A673 (cell line): Measurements from ENCODE around the gene PCIF1. TPM values are rescaled to one million over a fixed set of nuclear protein-coding genes. Genes with fewer than 3 reads are reported as not detected.

Experiments
- BruUV-seq: library from RNA; stranded (reverse); fragments of 400-500 nt; replicated peaks from 2 replicates; lab custom pipeline; 2021; lab: Mats Ljungman, UMichigan
- CTCF ChIA-PET: fragments of 300-600 bp; sonication (Branson Sonifier 250); formaldehyde crosslinking; loops from one replicate; lab custom pipeline; 2022; ENCODE audit warnings: antibody characterized with exemption; lab: Charles Lee
- POLR2A ChIA-PET: fragments of 300-600 bp; sonication (Branson Sonifier 250); formaldehyde crosslinking; loops from one replicate; lab custom pipeline; 2022; ENCODE audit warnings: antibody characterized with exemption; ENCODE audit not compliant: low non-redundant PET; lab: Charles Lee
- DNase-seq: peaks from one replicate; pipeline ENCODE4 v3.0.0-alpha.2; 2015; ENCODE audit warnings: low spot score
- H3K27ac ChIP-seq: fragments of 200-600 bp; sonication (generic); 2 replicates; pipeline ENCODE4 v1.5.1; 2016; ENCODE audit warnings: mixed run types, low read depth, mild to moderate bottlenecking, mixed read lengths, antibody characterized with exemption, low read length; ENCODE audit not compliant: poor library complexity, severe bottlenecking
- H3K27me3 ChIP-seq: fragments of 200-600 bp; sonication (generic); replicated peaks from 2 replicates; pipeline ENCODE4 v1.6.1; 2017; ENCODE audit warnings: mixed run types, low read depth, mild to moderate bottlenecking, mixed read lengths, antibody characterized with exemption, low read length; ENCODE audit not compliant: insufficient read depth, poor library complexity
- H3K36me3 ChIP-seq: fragments of 200-600 bp; sonication (generic); 2 replicates; pipeline ENCODE4 v1.6.1; 2016; ENCODE audit warnings: mixed run types, mild to moderate bottlenecking, mixed read lengths, antibody characterized with exemption, low read length; ENCODE audit not compliant: insufficient read depth, poor library complexity, severe bottlenecking
- H3K4me1 ChIP-seq: fragments of 200-600 bp; sonication (generic); 2 replicates; pipeline ENCODE4 v1.6.1; 2017; ENCODE audit warnings: mixed run types, mild to moderate bottlenecking, mixed read lengths, antibody characterized with exemption, low read length; ENCODE audit not compliant: insufficient read depth, poor library complexity, severe bottlenecking
- H3K4me3 ChIP-seq: fragments of 200-600 bp; sonication (generic); 2 replicates; pipeline ENCODE4 v1.5.1; 2016; ENCODE audit warnings: low read depth, mixed run types, mild to moderate bottlenecking, mixed read lengths, low read length; ENCODE audit not compliant: poor library complexity, severe bottlenecking
- H3K9me3 ChIP-seq: fragments of 200-600 bp; sonication (generic); 2 replicates; pipeline ENCODE4 v1.6.1; 2016; ENCODE audit warnings: mixed run types, low read depth, mild to moderate bottlenecking, mixed read lengths, antibody characterized with exemption, low read length; ENCODE audit not compliant: poor library complexity, severe bottlenecking
- CTCF ChIP-seq: fragments of 300-800, 200-600 bp; sonication (generic); conservative IDR thresholded peaks from 2 replicates; pipeline ENCODE4 v1.5.1; 2017; ENCODE audit warnings: low read depth, mild to moderate bottlenecking, antibody characterized with exemption, low read length, moderate library complexity, mixed read lengths
- EZH2 ChIP-seq: fragments of 200-600 bp; sonication (generic); IDR thresholded peaks from 2 replicates; pipeline ENCODE4 v1.6.1; 2017; ENCODE audit warnings: borderline replicate concordance, low read depth, mild to moderate bottlenecking, mixed read lengths, antibody characterized with exemption, low read length; ENCODE audit not compliant: poor library complexity, severe bottlenecking
- intact Hi-C: fragments of 100-400 bp; cut with micrococcal nuclease; formaldehyde crosslinking; loops from one replicate; pipeline ENCODE4 v1.10.0; 2022; ENCODE audit not compliant: unreplicated experiment
- total RNA-seq: library from RNA; stranded (reverse); gene quantifications from 2 replicates; pipeline ENCODE4 v1.2.3, GENCODE V29; 2021

The PCIF1 gene
- total RNA-seq, 1 experiment from 2014 or later: 47.5 TPM

DNA sequence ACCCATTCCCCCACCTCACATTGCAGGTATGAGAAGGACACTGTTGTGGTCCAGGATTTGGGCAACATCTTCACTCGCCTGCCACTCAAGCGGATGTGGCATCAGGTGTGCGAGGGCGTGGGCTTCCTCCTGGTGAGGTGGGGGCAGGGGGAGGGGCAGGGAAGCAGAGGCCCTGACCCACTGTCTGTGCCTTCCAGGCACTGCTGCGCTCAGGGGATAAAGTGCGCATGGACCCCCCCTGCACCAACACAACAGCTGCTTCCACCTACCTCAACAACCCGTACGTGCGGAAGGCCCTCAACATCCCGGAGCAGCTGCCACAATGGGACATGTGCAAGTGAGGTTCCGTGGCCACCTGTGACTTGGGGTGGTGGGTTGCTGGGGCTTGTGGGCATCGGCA is 39.7 kb upstream of the PCIF1 start:
- Histone ChIP-seq H3K36me3 (peaks cover 26% of the 10 kb centered on the region), H3K9me3 (no peaks in the 10 kb centered on the region), H3K27ac (no peak overlapping the region), H3K4me1 (peaks cover 8% of the 10 kb centered on the region), H3K4me3 (no peak overlapping the region), H3K27me3 (no peaks in the 10 kb centered on the region)
- ChIA-PET CTCF (no interaction called here), POLR2A (no interaction called here)
- BruUV-seq: no TSS peak
- DNase-seq: no peak
- no peak for TF ChIP-seq EZH2
- TF ChIP-seq CTCF: no peak
- intact Hi-C loops: loop anchor here (10.0 kb wide), 1 partner anchor 70 kb away; no protein-coding TSS in a partner anchor

GRCh38 chr20:45896641-45897161 is 37.8 kb upstream of the PCIF1 start:
- H3K36me3 ChIP-seq: peaks cover 33% of the 10 kb centered on the region

GRCh38 chr20:45897289-45897688 is 37.2 kb upstream of the PCIF1 start:
- Histone ChIP-seq H3K36me3 (peaks cover 38% of the 10 kb centered on the region), H3K4me1 (peaks cover 1% of the 10 kb centered on the region), H3K4me3 (no peak overlapping the region), H3K27me3 (no peaks in the 10 kb centered on the region), H3K27ac (no peak overlapping the region), H3K9me3 (no peaks in the 10 kb centered on the region)
- TF ChIP-seq CTCF (no peak), EZH2 (no peak)
- no TSS peak for BruUV-seq
- ChIA-PET CTCF (no interaction called here), POLR2A (no interaction called here)
- intact Hi-C loops: loop anchor here (10.0 kb wide), 1 partner anchor 68 kb away; no protein-coding TSS in a partner anchor
- DNase-seq: no peak

More at GRCh38 chr20:45896641-45897161, 37.8 kb upstream of the PCIF1 start:
- Histone ChIP-seq H3K4me1 (peaks cover 7% of the 10 kb centered on the region), H3K27ac (no peak overlapping the region), H3K9me3 (no peaks in the 10 kb centered on the region), H3K4me3 (no peak overlapping the region), H3K27me3 (no peaks in the 10 kb centered on the region)
- no peak for DNase-seq
- intact Hi-C loops: loop anchor here (10.0 kb wide), 1 partner anchor 68 kb away; no protein-coding TSS in a partner anchor
- ChIA-PET POLR2A (no interaction called here), CTCF (no interaction called here)
- no TSS peak for BruUV-seq
- TF ChIP-seq CTCF: no peak
- no peak for TF ChIP-seq EZH2
